OCI-LY1 (cell line): ENCODE data around the gene TXNL1.

Experiments used
- EZH2 ChIP-seq: fragments of 200-600 bp; sonication (generic), shearing (Covaris generic); IDR thresholded peaks from 2 replicates; pipeline ENCODE4 v1.8.0; 2017; ENCODE audit warnings: borderline replicate concordance, mixed run types, mild to moderate bottlenecking, antibody characterized with exemption, low read length, moderate library complexity, mixed read lengths
- TF ChIP-seq, protein P1 (sequence below): fragments of 200-600 bp; sonication (generic), shearing (Covaris generic); IDR thresholded peaks from 2 replicates; pipeline ENCODE4 v1.5.1; 2017; ENCODE audit warnings: mild to moderate bottlenecking, antibody characterized with exemption, low read length, moderate library complexity, mixed read lengths

DNA sequence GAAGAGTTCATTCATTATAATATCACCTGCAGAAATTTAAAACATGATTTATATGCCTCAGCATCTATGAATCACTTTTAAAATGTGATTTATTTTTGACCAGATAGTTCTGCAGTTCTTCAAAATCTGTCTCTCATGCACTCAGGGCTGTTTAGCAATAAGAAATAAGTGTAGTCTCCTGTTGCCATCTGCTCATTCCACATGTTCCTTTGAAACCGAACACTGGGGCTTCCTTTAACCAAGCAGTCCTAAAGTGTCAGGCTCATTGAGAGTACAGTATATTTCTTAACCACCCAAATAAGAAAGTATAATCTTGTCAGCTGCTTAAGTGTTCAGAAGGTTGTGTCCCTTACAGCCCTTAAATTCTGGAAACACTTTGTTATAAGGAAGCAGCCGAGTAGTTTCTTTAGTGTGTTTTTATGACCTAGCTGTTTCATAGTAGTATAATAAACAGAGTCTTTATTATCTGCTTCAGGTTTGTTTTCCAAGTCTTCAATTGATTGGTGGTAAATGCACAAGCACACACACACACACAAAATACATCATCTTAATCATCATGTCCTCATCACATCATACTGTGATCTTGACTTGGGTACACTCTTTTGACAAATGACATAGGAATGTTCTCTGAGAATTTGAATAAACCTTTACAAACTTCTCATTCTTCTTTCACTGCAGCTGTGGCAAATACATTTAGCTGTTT, 23.1 kb upstream of the TXNL1 start:
- TF ChIP-seq, protein P1, sequence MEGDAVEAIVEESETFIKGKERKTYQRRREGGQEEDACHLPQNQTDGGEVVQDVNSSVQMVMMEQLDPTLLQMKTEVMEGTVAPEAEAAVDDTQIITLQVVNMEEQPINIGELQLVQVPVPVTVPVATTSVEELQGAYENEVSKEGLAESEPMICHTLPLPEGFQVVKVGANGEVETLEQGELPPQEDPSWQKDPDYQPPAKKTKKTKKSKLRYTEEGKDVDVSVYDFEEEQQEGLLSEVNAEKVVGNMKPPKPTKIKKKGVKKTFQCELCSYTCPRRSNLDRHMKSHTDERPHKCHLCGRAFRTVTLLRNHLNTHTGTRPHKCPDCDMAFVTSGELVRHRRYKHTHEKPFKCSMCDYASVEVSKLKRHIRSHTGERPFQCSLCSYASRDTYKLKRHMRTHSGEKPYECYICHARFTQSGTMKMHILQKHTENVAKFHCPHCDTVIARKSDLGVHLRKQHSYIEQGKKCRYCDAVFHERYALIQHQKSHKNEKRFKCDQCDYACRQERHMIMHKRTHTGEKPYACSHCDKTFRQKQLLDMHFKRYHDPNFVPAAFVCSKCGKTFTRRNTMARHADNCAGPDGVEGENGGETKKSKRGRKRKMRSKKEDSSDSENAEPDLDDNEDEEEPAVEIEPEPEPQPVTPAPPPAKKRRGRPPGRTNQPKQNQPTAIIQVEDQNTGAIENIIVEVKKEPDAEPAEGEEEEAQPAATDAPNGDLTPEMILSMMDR: no peak
- no peak for TF ChIP-seq EZH2
